HFF-Myc (cell line): Measurements from ENCODE around the gene TMEM131.

Experiments used
- DNase-seq: peaks from one replicate; pipeline ENCODE4 v3.0.0-alpha.2; 2011; ENCODE audit warnings: low read depth; ENCODE audit errors: extremely low read depth
- H3K4me3 ChIP-seq: replicated peaks from 2 replicates; pipeline ENCODE4 v1.5.1; 2011; ENCODE audit warnings: low read depth, mild to moderate bottlenecking, control low read depth, low read length
- CTCF ChIP-seq: IDR thresholded peaks from 2 replicates; pipeline ENCODE4 v1.5.1; 2012; ENCODE audit warnings: mild to moderate bottlenecking, low read depth, low read length, control low read depth; ENCODE audit errors: missing control alignments

Gene TMEM131

DNA sequence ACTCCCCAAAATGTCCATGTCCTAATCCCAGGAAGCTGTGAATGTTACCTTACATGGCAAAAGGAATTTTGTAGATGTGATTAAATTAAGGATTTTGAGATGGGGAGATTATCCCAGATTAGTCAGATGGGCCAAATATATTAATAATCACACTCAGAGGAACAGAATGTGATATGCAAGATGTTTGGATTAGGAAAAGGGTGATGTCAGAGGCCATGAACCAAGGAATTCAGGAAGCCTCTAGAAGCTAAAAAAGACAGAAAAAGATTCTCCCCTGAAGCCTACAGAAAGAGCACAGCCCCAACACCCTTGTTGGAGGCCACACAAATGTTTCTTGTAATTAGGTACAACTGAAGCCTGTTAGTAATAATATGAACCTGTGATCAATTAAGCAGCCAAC, 13.1 kb downstream of the TMEM131 start:
- TF ChIP-seq CTCF, result no peak
- DNase-seq, result no peak
- no peak overlapping the region for H3K4me3 ChIP-seq

DNA sequence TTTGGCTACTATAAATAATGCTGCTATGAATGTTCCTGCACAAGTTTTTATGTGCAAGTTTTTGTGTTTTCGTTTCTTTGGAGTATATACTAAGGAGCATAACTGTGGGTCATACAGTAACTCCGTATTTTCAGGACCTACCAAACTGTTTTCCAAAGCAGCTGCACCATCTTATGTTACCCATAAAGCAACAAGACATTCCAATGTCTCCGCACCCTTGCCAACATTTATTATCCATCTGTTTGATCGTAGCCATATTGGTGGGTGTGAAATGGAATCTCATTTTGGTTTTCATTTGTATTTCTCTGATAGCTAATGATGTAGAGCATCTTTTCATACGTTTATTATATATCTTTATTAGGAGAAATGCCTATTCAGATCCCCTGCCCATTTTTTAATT, 13.8 kb downstream of the TMEM131 start:
- TF ChIP-seq CTCF, result no peak
- DNase-seq, result no peak
- H3K4me3 ChIP-seq, result no peak overlapping the region

GRCh38 chr2:97979904-97980303, 15.8 kb downstream of the TMEM131 start:
- DNase-seq, result no peak
- H3K4me3 ChIP-seq, result no peak overlapping the region
- no peak for TF ChIP-seq CTCF

- no peak for DNase-seq
- H3K4me3 ChIP-seq, result no peak overlapping the region
- no peak for TF ChIP-seq CTCF
These were observed 21.3 kb downstream of the TMEM131 start for GRCh38 chr2:97974471-97974870.

GRCh38 chr2:97970293-97971060, 25.3 kb downstream of the TMEM131 start:
- no peak for TF ChIP-seq CTCF

GRCh38 chr2:97969081-97970067, 26.4 kb downstream of the TMEM131 start:
- TF ChIP-seq CTCF, result no peak
- no peak for DNase-seq
- no peak overlapping the region for H3K4me3 ChIP-seq

More at GRCh38 chr2:97970293-97971060, 25.3 kb downstream of the TMEM131 start:
- no peak for DNase-seq
- H3K4me3 ChIP-seq, result no peak overlapping the region
